CD4-positive, alpha-beta T cell treated with Interleukin-4 for 1 hour (primary cell): ENCODE measurements around the gene ANK3.

ENCODE experiments used
- DNase-seq, 2 donors: peaks; one replicate each; pipeline ENCODE4 v3.0.0-alpha.2; 2020 to 2022

Gene ANK3

GRCh38 chr10:60134548-60134947 is 255.1 kb downstream of the ANK3 start:
- DNase-seq, result no peak

GRCh38 chr10:60130130-60130579 is 259.5 kb downstream of the ANK3 start:
- DNase-seq, result no peak

- no peak for DNase-seq
These were observed 263.8 kb downstream of the ANK3 start for GRCh38 chr10:60125895-60126294.

- DNase-seq, result no peak
These were observed 265.1 kb downstream of the ANK3 start for GRCh38 chr10:60124536-60124935.

GRCh38 chr10:60123668-60124067 is 266.0 kb downstream of the ANK3 start:
- no peak for DNase-seq

- no peak for DNase-seq
These were observed 266.5 kb downstream of the ANK3 start for GRCh38 chr10:60123172-60123571.

- DNase-seq, result no peak
These were observed 267.5 kb downstream of the ANK3 start for GRCh38 chr10:60122190-60122589.

- DNase-seq, result peak in 1 of 2 donors; percentile 40
These were observed 274.7 kb downstream of the ANK3 start for GRCh38 chr10:60114765-60115586.

- no peak for DNase-seq
These were observed 278.9 kb downstream of the ANK3 start for GRCh38 chr10:60110739-60111138.

GRCh38 chr10:60107308-60107976 is 282.2 kb downstream of the ANK3 start:
- DNase-seq, result no peak

- no peak for DNase-seq
These were observed 284.4 kb downstream of the ANK3 start for GRCh38 chr10:60105295-60105695.

GRCh38 chr10:60101821-60102220 is 287.9 kb downstream of the ANK3 start:
- DNase-seq, result no peak

- peak in 1 of 2 donors; percentile 57 for DNase-seq
These were observed 289.5 kb downstream of the ANK3 start for GRCh38 chr10:60099998-60100747.

- DNase-seq, result no peak
These were observed 290.7 kb downstream of the ANK3 start for GRCh38 chr10:60098677-60099601.

GRCh38 chr10:60096761-60097513 is 292.7 kb downstream of the ANK3 start:
- no peak for DNase-seq

- DNase-seq, result no peak
These were observed 296.4 kb downstream of the ANK3 start for GRCh38 chr10:60093317-60093716.

GRCh38 chr10:60086862-60087261 is 302.8 kb downstream of the ANK3 start:
- no peak for DNase-seq

- DNase-seq, result no peak
These were observed 303.3 kb downstream of the ANK3 start for GRCh38 chr10:60086421-60086820.

- no peak for DNase-seq
These were observed 306.8 kb downstream of the ANK3 start for GRCh38 chr10:60082744-60083344.

- DNase-seq, result no peak
These were observed 307.3 kb downstream of the ANK3 start for GRCh38 chr10:60082341-60082740.
